GM12878 (cell line): Measurements from ENCODE around the gene ZBED1. TPM values are rescaled to one million over a fixed set of nuclear protein-coding genes. Genes with fewer than 3 reads are reported as not detected.
A peak's percentile ranks its signal among the peaks of the same experiment; 100 is the strongest.

Experiments used
- ATAC-seq: fragments of 200-7000 bp; cut with Tn5 transposase; 3 replicates; pipeline ENCODE4 v1.9.1; 2020; ENCODE audit warnings: mild to moderate bottlenecking, moderate library complexity
- BruUV-seq: library from RNA; stranded (reverse); fragments of 400-500 nt; replicated peaks from 2 replicates; lab custom pipeline; 2021; lab: Mats Ljungman, UMichigan
- CTCF ChIA-PET: fragments of 300-600 bp; sonication (Branson Sonifier 250); formaldehyde crosslinking; extraction: SDS; loops from one replicate; lab custom pipeline; 2021; ENCODE audit warnings: inconsistent platforms; lab: Yijun Ruan, JAX
- POLR2A ChIA-PET: fragments of 350-600 bp; formaldehyde crosslinking; extraction: SDS; loops from one replicate; lab custom pipeline; 2021; ENCODE audit warnings: inconsistent platforms; lab: Charles Lee
- RAD21 ChIA-PET: fragments of 300-600 bp; sonication (Branson Sonifier 250); formaldehyde crosslinking; loops from one replicate; lab custom pipeline; 2023; ENCODE audit warnings: antibody characterized with exemption; ENCODE audit not compliant: unreplicated experiment; lab: Charles Lee
- SMC1A ChIA-PET: fragments of 300-600 bp; sonication (Branson Sonifier 250); formaldehyde crosslinking; loops from one replicate; lab custom pipeline; 2023; ENCODE audit not compliant: unreplicated experiment, uncharacterized antibody; lab: Charles Lee
- DNase-seq: peaks from one replicate; pipeline ENCODE4 v3.0.0-alpha.2; 2011; ENCODE audit warnings: low read depth, low spot score
- FAIRE-seq: peaks from 3 replicates; lab custom pipeline; 2011; peaks lifted over from hg19 to GRCh38; lab: Jason Lieb, UNC
- H2AFZ ChIP-seq: 2 replicates; pipeline ENCODE4 v1.6.0; 2011; ENCODE audit warnings: low read depth, low read length, control low read depth; ENCODE audit not compliant: control insufficient read depth
- H3K27ac ChIP-seq: 2 replicates; pipeline ENCODE4 v1.5.1; 2011; ENCODE audit warnings: control low read depth; ENCODE audit not compliant: control insufficient read depth, insufficient read depth
- H3K27me3 ChIP-seq, 2 experiments: replicated peaks in 1 of 2; 2 replicates each; pipeline versions ENCODE4 v1.6.0 to v1.6.1; 2011; ENCODE audit warnings: low read length in 1 of 2; ENCODE audit not compliant: control insufficient read depth in 2 of 2, insufficient read depth in 2 of 2
- H3K36me3 ChIP-seq, 2 experiments: 2 replicates each; pipeline ENCODE4 v1.5.1; 2011; ENCODE audit warnings: low read length in 1 of 2; ENCODE audit not compliant: control insufficient read depth in 2 of 2, insufficient read depth in 2 of 2
- H3K4me1 ChIP-seq: 2 replicates; pipeline ENCODE4 v1.6.1; 2011; ENCODE audit warnings: mild to moderate bottlenecking, low read length, moderate library complexity, mixed read lengths; ENCODE audit not compliant: control insufficient read depth, insufficient read depth
- H3K4me2 ChIP-seq: 2 replicates; pipeline ENCODE4 v1.6.0; 2011; ENCODE audit warnings: control low read depth; ENCODE audit not compliant: control insufficient read depth, insufficient read depth
- H3K4me3 ChIP-seq: fragments of 200-600 bp; sonication (generic); 2 replicates; pipeline ENCODE4 v1.5.1; 2016
- H3K79me2 ChIP-seq: 2 replicates; pipeline ENCODE4 v1.6.0; 2011; ENCODE audit warnings: low read length; ENCODE audit not compliant: control insufficient read depth, insufficient read depth
- H3K9ac ChIP-seq: 2 replicates; pipeline ENCODE4 v1.8.0; 2011; ENCODE audit warnings: low read length, control low read depth, mixed read lengths; ENCODE audit not compliant: control insufficient read depth, insufficient read depth
- H3K9me3 ChIP-seq: replicated peaks from 3 replicates; pipeline ENCODE4 v1.5.1; 2011; ENCODE audit warnings: mild to moderate bottlenecking, low read length; ENCODE audit not compliant: control insufficient read depth, insufficient read depth
- H4K20me1 ChIP-seq: 2 replicates; pipeline ENCODE4 v1.6.0; 2011; ENCODE audit not compliant: control insufficient read depth, insufficient read depth
- DPF2 ChIP-seq: fragments of 450-650 bp; IDR thresholded peaks from 2 replicates; pipeline ENCODE4 v1.6.1; 2017; ENCODE audit warnings: mild to moderate bottlenecking
- IKZF1 ChIP-seq: fragments of 450-650 bp; conservative IDR thresholded peaks from 2 replicates; pipeline ENCODE4 v1.6.1; 2017; ENCODE audit warnings: antibody characterized with exemption, mild to moderate bottlenecking
- MLLT1 ChIP-seq: fragments of 450-650 bp; IDR thresholded peaks from 2 replicates; pipeline ENCODE4 v1.6.1; 2016; ENCODE audit warnings: mild to moderate bottlenecking
- NR2C1 ChIP-seq: fragments of 450-650 bp; IDR thresholded peaks from 2 replicates; pipeline ENCODE4 v1.6.1; 2017; ENCODE audit warnings: antibody characterized with exemption, mild to moderate bottlenecking, moderate library complexity
- SRF ChIP-seq, 2 experiments: IDR thresholded peaks; 2 replicates each; pipeline ENCODE4 v1.6.1; 2011; ENCODE audit warnings: low read depth in 2 of 2, low read length in 2 of 2, mild to moderate bottlenecking in 1 of 2, moderate library complexity in 1 of 2
- ZBTB11 ChIP-seq: fragments of 450-650 bp; formaldehyde crosslinking; IDR thresholded peaks from 2 replicates; pipeline ENCODE4 v1.5.0; 2022; ENCODE audit warnings: mild to moderate bottlenecking, missing genetic modification characterization
- ZBTB4 ChIP-seq: fragments of 450-650 bp; formaldehyde crosslinking; IDR thresholded peaks from 2 replicates; pipeline ENCODE4 v1.4.0; 2022; ENCODE audit warnings: mild to moderate bottlenecking, moderate library complexity
- WGBS: methylation state at CpG from one replicate; pipeline ENCODE4 v1.1.6; 2016; ENCODE audit warnings: low lambda C conversion rate; ENCODE audit not compliant: insufficient replicate concordance, insufficient coverage; ENCODE audit errors: missing lambda C conversion rate; 5-methylcytosine and 5-hydroxymethylcytosine counted together
- in situ Hi-C: fragments of 300-500 bp; cut with MboI; formaldehyde crosslinking; loops from 9 replicates; pipeline ENCODE4 v1.14.3; 2018; ENCODE audit warnings: mixed read lengths
- intact Hi-C: fragments of 100-400 bp; cut with micrococcal nuclease; formaldehyde crosslinking; loops from one replicate; pipeline ENCODE4 v1.14.2; 2022; ENCODE audit not compliant: unreplicated experiment
- polyA plus RNA-seq, 11 experiments: library from polyadenylated mRNA; depleted of rRNA in 4 of 11; unstranded in 6 of 11; stranded (reverse) in 5 of 11; fragments of >200 nt; fragmentation: Nextera tagmentation in 4 of 11; fragmentation: Illumina TruSeq in 1 of 11; extraction: Ambion mirVana in 4 of 11; extraction: Trizol in 1 of 11; gene quantifications; 1 replicate in 1 of 11; 2 replicates in 10 of 11; pipeline versions ENCODE4 v1.2.1 to v1.2.3, GENCODE V29; 2011 to 2016; ENCODE audit warnings: inconsistent platforms in 2 of 11, missing spikeins in 2 of 11, low read depth in 1 of 11
- total RNA-seq, 4 experiments: library from RNA; depleted of rRNA in 3 of 4; stranded (reverse); fragments of >200 nt in 3 of 4; fragmentation: Illumina TruSeq in 1 of 4; extraction: Trizol in 1 of 4; gene quantifications; 2 replicates each; pipeline versions ENCODE4 v1.2.1 to v1.2.3, GENCODE V29; 2013 to 2021

Gene ZBED1
- total and polyA plus RNA-seq, 10 of the 15 experiments (the other 5 are each of a cell fraction or from before 2014, with no cell fraction given), result 1.9 to 75.5 (median 40.5) TPM

GRCh38 chrX:2507904-2508627 is 7.3 kb upstream of the ZBED1 start:
- SMC1A ChIA-PET, result no interaction called here
- RAD21 ChIA-PET, result no interaction called here
- ATAC-seq (no peak), DNase-seq (no peak), FAIRE-seq (no peak)
- TF ChIP-seq NR2C1, result peak; percentile 11; the same call in 1 of the 2 replicates
- TF ChIP-seq MLLT1, result no peak
- no peaks in the 10 kb centered on the region for H3K27me3 ChIP-seq
- no peak overlapping the region for H3K9ac ChIP-seq
- POLR2A ChIA-PET, result no interaction called here
- peaks cover 7% of the 10 kb centered on the region; the same call in 1 of the 2 replicates for H3K4me1 ChIP-seq
- H3K36me3 ChIP-seq, result no peaks in the 10 kb centered on the region
- H3K4me3 ChIP-seq, result no peak overlapping the region
- BruUV-seq, result no TSS peak
- CTCF ChIA-PET, result no interaction called here
- intact Hi-C loops (no loop called here), in situ Hi-C loops (loop anchor here (10.0 to 25.0 kb wide), 2 partner anchors 853 to 1046 kb away; partner anchors contain the start of gene ASMTL)
- no peak overlapping the region for H3K4me2 ChIP-seq
- WGBS, result 77% methylated on average over 8 of the region's 8 CpGs
- no peak overlapping the region for H3K27ac ChIP-seq
- no peak overlapping the region for H2AFZ ChIP-seq
- H3K9me3 ChIP-seq, result peaks cover 3% of the 10 kb centered on the region; the same call in 1 of the 3 replicates
- no peaks in the 10 kb centered on the region for H3K79me2 ChIP-seq
- H4K20me1 ChIP-seq, result no peaks in the 10 kb centered on the region

- ChIA-PET SMC1A (no interaction called here), CTCF (no interaction called here), RAD21 (no interaction called here), POLR2A (no interaction called here)
- no peak overlapping the region for H3K27ac ChIP-seq
- no peaks in the 10 kb centered on the region for H3K36me3 ChIP-seq
- H3K4me1 ChIP-seq, result peaks cover 7% of the 10 kb centered on the region; the same call in 1 of the 2 replicates
- H2AFZ ChIP-seq, result no peak overlapping the region
- H3K27me3 ChIP-seq, result no peaks in the 10 kb centered on the region
- no peak for DNase-seq
- ATAC-seq, result no peak
- H3K4me3 ChIP-seq, result no peak overlapping the region
- no peak for FAIRE-seq
- no peak overlapping the region for H3K4me2 ChIP-seq
- no peaks in the 10 kb centered on the region for H3K79me2 ChIP-seq
- BruUV-seq, result no TSS peak
- intact Hi-C loops (no loop called here), in situ Hi-C loops (loop anchor here (10.0 to 25.0 kb wide), 2 partner anchors 852 to 1045 kb away; partner anchors contain the start of gene ASMTL)
- H4K20me1 ChIP-seq, result no peaks in the 10 kb centered on the region
- H3K9ac ChIP-seq, result no peak overlapping the region
- WGBS, result 65% methylated on average over 3 of the region's 3 CpGs
- H3K9me3 ChIP-seq, result peaks cover 3% of the 10 kb centered on the region; the same call in 1 of the 3 replicates
- TF ChIP-seq IKZF1 (no peak), DPF2 (no peak), ZBTB4 (CRISPR knock-in tag) (no peak), NR2C1 (no peak), SRF (IDR thresholded peaks at IDR 0.05; ENCODE audit: low read depth in 2 of 2, low read length in 2 of 2) (no peak), ZBTB11 (CRISPR knock-in tag) (no peak)
Measured at GRCh38 chrX:2507196-2507595, 6.4 kb upstream of the ZBED1 start.
